NCI-H187 (cell line): ENCODE data around the gene TECPR2.
A peak's percentile ranks its signal among the peaks of the same experiment; 100 is the strongest.
"Not testable (repeated sequence)": the region's sequence is repeated elsewhere in the genome, so short reads cannot be mapped to it uniquely, and the experiment has no call there.

Source experiments
- DNase-seq, 2 experiments: peaks; one replicate each; lab custom pipeline; 2025; lab: John Stamatoyannopoulos, UW

The TECPR2 gene, protein sequence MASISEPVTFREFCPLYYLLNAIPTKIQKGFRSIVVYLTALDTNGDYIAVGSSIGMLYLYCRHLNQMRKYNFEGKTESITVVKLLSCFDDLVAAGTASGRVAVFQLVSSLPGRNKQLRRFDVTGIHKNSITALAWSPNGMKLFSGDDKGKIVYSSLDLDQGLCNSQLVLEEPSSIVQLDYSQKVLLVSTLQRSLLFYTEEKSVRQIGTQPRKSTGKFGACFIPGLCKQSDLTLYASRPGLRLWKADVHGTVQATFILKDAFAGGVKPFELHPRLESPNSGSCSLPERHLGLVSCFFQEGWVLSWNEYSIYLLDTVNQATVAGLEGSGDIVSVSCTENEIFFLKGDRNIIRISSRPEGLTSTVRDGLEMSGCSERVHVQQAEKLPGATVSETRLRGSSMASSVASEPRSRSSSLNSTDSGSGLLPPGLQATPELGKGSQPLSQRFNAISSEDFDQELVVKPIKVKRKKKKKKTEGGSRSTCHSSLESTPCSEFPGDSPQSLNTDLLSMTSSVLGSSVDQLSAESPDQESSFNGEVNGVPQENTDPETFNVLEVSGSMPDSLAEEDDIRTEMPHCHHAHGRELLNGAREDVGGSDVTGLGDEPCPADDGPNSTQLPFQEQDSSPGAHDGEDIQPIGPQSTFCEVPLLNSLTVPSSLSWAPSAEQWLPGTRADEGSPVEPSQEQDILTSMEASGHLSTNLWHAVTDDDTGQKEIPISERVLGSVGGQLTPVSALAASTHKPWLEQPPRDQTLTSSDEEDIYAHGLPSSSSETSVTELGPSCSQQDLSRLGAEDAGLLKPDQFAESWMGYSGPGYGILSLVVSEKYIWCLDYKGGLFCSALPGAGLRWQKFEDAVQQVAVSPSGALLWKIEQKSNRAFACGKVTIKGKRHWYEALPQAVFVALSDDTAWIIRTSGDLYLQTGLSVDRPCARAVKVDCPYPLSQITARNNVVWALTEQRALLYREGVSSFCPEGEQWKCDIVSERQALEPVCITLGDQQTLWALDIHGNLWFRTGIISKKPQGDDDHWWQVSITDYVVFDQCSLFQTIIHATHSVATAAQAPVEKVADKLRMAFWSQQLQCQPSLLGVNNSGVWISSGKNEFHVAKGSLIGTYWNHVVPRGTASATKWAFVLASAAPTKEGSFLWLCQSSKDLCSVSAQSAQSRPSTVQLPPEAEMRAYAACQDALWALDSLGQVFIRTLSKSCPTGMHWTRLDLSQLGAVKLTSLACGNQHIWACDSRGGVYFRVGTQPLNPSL (N-terminal part only)

DNA sequence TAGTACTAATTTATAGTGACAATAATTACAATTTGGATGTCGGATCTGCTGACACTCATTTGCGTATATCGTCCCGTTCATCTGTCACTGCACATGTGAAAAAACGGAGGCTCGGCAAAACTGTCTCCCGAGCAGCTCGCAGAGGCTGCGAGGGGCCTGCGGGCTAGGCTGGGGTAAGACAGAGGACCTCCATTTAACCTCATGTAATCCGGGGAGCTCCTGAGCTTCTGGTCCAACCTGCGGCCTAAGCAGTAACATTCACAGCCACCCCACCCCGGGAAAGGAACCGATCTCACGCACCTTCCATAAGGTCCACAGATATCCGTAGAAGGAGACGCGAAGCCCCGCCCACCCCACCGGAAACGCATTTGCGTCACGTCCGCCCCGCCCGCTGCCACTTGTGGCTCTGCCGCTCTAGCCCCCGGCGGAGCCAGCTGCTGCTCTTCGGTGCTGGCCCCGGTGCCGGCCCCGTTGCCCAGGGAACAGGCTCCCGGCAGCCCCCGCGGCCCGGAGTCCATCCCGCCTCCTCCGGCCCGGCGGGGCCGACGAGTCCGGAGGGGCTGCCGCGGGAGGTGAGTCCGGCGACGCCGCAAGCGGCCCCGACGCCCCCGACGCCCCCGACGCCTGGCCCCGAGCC is at the start of gene TECPR2, which contains the start of gene CINP:
TSS of gene TECPR2 (plus strand) at position 397 of the 637 bp plus-strand sequence. CDS start 13,781 bp downstream, outside the sequence.
TSS of gene CINP (minus strand) at position 346 of the 637 bp plus-strand sequence. CDS start at position 307, 39 bp downstream.
- peak; percentile 95 for DNase-seq

DNA sequence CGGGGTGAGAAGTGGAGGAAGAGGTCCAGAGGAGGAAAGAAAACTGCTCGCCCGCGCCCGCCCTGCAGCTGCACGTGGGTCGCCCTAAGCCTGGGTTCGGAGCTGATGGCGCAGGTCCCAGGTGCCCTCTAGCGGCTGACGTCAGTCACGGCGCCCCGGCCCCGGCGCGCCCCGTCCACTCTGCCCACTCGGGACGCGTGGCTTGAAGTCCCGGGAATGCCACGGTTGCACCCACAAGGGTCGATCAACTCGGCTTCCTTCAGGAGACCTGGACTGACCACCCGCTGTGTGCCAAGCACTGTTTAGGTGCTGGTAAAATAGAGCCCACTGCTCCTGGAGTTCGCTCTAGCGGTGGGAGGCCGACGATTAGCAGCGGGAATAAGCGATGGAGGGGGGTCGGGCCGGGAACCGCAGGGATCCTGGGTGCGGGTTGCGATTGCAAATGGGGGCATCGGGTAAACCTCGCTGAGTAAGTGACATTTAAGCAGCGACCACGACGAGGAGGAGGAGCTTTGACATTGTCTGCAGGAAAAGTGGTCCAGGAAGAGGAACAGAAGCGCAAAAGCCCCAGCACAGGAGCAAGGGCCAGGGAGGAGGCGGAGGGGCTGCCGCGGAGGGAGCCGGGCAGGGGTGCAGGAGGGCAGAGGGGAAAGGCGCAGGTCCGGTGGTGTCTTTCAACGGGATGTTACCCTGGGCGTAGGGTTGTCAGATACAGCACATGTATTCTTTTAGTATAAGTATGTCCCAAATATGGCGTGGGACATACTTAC is 48.3 kb upstream of the TECPR2 start:
- peak; percentile 50 to 77 for DNase-seq

DNA sequence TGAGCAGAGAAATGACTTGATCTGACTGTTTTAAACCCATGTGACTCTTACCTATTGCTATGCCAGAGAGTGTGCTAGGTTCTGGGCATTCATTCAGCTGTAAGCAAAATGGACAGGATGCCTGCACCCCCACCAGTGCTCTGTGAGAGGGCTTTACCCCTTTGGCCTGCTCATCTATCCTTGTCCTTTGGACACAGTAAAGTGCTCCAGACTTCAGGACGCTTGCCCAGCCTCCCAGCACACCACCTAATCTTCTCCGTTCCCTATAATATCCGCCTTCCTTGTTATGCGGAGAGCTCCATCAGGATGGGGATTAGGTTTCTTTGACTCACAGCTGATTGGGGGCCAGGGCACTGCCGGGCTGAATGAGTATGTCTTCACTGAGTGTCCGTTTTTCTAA is 47.6 kb upstream of the TECPR2 start:
- DNase-seq, result no peak

DNA sequence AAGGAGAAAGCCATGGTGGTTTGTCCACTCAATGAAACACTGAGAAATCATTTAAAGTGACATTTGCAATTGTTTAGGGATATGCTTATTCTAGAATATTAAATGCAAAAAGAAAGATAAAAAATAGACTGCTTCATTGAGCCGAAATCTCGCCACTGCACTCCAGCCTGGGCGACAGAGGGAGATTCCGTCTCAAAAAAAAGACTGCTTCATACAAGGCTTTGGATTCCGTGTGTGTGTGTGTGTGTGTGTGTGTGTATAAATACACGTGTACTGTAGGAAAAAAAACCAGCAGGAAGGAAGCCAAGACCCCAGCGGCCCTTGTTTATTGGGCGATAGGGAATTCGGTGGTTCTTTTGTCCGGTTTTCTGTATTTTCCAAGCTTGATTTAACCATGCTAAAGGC is 46.4 kb upstream of the TECPR2 start:
- DNase-seq, result no peak

DNA sequence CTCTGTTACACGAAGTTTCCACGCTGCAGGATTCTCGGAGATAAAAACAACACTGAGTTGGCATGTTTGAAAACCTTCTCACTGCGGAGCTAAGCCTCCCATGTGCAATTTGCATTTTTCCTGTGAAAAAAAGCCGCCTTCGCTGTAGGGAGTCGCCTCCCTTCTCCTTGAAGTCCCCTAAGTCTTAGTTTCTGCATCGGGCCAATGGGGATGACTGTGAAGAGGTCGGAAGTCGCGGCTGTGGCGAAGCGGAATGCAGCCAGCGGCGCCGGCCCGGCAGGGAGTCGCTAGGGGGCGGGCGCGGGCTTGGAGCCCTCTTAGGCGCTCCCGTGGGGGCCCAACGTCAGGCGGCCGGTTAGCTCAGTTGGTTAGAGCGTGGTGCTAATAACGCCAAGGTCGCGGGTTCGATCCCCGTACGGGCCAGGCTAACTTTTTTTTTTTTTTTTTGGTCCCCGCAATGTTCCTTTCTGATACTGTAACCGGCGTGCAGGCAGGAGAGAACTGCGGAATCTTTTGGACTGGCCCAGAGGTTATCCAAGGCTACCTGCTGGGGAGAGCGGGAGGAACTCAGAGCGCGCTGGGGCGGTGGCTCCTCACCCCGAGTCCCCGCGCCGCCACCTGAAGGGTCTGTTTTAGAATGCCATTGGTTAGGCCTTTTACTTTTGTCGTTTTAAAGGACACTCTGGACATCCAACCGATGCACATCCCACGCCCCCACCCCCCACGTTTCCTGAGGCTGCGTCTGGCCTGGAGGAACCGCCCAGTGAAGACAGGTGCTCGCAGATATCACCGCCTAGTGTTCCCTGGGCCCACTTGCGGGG is 45.8 kb upstream of the TECPR2 start:
- peak; percentile 90 to 91 for DNase-seq

DNA sequence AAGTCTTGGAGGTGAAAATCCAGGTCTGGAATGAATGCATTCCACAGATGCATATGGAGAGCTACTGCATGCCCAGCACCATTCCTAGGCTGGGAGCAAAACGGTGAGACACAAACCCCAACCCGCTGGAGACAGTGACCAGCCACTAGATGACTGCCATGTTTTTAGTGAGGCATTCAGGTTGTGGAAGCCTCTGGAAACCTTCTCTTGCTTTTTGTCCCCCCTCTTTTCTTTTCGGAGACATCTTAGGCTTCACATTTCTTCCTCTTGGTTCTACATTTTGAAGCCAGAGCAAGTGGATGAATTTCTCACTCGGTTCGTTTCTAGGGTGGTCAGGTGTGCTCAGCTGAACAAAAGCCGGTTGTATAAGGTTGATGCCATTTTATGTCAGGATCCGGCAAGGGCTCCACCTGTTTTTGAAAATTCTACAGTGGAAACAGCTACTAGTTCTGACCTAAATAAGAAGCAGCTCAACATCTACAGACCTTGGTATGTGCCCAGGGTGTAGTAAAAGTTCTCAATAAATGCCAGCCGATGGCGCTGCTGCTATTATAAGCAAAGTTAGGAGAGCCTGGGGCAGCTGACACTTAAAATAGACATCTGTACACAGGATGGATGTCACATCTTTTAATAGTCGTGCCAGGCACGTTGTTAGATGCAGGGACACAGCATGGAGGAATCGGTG is 45.0 kb upstream of the TECPR2 start:
- DNase-seq, result peak in 1 of 2 experiments; percentile 87

DNA sequence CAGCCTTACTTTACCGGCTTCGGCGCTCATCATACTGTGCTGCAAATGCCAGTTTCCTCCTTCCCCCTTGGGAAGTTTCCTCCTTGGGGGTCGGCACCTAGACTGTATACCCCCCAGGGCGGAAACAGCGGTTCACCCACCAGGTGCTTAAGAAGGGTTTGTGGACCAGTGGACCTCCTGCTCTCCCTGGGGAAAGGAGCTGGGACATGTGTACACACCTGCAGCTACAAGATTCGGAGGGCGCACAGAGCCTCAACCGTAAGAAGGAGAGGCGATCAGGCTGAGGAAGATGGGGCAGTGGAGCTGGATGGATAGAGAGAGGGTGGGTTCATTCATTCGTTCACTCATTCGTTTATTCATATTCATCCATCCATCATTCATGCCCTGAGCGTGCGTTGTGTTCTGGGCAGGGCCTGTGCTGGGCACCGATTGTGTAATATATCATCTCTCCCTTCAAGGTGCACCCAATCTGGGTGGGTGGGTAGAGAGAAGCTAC is 43.9 kb upstream of the TECPR2 start:
- DNase-seq, result no peak

DNA sequence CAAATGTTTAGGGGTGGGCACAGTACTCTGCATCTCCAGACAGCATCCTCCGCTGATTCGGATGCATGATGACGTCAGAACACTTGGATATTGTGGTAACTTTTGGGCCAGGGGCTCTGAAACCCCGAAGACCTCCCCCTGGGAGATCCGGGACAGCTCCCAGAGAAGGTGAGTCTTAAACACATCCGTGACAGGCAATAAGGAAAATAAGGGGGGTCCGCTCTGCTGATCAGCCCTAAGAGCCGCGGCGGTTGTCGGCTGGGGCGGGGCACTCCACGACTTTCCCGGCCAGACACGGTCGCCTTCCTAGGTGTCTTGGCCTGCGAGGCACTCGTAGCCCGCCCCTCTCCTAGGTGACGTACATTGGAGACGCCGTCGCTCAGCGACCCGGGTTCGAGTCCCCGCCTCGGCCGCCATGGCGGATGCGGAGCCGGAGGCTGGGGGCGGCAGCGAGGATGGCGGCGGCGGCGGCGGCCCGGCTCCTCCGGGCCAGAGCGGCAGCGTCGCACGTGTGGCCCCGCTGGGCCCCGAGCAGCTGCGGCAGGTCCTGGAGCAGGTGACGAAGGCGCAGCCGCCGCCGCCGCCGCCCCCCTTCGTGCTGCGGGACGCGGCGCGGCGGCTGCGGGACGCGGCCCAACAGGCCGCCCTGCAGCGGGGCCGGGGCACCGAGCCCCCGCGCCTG is 43.2 kb upstream of the TECPR2 start, which contains the start of gene ZNF839:
TSS of gene ZNF839 (plus strand) at position 396 of the 682 bp plus-strand sequence. CDS start at position 416, 20 bp downstream.
- DNase-seq, result peak; percentile 84 to 87

DNA sequence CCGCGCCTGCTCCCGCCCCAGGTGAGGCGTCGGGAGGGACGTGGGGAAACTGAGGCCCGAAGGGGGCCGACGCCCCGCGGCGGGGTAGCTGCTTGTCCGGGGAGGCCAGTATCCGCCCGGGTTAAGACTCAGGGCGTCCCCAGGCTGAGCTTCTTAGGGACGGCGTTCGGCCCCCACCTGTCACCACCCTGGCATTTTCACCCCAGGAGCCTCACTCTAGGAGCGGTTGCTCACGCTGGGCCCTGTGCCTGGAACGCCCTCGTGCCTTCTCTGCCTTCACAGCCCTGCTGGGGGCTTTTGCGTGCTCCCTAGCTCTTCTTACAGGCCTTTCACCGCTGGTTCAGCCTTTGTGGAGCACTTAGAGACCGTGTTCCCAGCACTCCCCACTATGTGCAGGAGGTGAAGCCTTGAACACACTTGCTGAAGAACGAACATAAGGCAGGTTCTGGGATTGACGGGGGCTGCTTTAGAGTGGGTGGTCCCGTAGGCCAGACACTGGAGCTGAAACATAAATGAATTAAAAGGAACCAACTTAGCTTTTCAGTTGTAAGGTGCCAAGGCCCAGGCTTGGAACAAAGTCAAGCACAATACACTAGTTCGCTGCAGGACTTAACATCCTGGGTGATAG is 42.6 kb upstream of the TECPR2 start:
- DNase-seq, result no peak

DNA sequence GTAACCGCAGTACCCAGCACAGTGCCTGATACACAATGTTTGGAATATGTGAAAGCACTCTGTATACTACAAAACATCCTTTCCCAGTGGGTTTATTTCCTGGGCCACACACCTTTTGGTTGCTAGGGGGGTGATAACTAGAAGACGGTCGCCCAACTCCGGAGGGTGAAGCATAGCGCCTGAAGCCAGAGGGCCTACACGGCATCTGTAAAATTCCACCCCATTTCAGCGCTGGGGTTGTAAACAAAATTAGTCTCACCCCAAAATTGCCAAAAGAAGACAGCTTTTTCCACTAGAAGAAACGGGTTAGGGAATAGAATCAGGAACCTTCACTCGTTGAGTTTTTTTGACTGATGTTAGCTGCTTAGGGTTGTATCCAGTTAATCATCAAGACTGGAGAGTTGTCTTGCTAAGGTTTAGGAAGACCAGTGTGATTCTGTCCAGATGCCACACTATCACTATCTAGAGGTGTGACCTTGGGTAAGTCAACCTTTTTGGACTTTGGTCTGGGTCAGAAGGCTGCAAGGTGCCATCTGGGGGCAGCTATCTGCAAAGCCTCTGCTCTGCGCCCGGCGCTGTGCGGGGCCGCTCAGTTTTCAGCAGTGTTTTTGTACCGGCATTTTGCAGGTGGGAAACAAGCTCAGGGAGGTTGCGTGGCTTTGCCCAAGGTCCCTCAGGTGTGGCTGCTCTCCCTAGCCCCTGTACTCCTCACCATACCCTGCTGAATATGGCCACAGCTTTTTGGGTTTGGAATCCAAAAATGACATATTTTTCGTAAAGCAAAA is 41.9 kb upstream of the TECPR2 start:
- DNase-seq, result no peak

DNA sequence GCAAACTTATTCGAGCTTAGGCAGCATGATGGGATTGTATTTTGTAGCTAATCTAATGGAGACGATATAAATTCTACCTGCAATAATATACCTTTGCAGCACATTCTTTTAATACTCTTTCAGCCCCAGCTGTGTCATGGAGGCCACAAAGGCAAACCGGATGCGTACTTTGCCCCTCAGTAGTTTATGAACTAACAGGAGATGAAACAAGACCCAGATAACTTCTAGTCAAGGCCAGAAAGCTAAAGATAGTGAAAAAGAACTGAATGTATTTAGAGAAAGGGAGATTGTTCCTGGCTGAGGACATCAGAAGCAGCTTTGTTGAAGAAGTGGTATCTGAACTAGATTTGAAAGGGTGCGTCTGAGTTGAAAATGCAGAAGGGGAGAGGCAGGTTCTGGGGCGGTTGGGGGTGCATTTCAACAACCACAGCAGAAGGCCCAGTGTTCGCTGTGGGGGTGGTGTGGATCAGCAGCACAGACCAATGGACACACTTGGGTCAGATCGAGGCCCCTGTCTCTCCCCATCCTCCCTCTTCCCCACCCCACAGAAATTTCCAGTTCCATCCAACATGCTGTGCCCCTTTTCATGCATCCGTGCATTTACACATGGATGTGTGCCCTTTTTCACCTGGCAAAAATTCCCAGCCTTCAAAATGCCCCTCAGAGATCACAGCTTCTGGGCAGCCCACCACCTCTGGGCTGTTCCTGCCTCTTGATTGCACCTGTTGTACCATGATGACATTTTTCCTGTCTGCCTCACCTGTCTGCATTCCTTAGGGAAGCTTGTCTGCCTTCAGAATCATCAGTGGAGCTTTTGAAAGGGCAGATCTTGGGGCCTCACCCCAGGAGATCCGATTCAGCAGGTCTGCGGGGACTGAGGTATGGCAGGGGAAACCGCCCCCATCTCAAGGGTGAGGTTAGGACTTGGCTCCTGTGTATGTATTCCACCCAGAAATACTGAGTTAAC is 41.0 kb upstream of the TECPR2 start:
- no peak for DNase-seq

DNA sequence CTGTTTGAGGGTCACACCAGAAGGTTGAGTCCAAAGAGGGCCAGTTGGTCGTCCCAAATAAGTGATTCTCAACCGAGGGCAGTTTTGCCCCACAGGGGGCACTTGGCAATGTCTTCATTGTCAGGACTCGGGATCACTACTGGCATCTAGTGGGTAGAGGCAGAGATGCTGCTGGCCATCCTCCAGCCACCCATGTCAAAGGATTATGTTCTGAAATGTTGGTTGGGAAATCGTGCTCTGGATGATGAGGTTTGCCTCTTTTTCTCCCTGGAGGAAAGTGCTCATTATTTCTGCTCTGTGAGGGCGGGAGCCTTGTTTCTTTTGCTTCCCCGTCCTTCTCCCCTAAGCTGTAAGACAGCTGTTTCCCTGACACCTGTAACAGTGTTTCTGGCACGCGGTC is 39.6 kb upstream of the TECPR2 start:
- DNase-seq, result no peak

DNA sequence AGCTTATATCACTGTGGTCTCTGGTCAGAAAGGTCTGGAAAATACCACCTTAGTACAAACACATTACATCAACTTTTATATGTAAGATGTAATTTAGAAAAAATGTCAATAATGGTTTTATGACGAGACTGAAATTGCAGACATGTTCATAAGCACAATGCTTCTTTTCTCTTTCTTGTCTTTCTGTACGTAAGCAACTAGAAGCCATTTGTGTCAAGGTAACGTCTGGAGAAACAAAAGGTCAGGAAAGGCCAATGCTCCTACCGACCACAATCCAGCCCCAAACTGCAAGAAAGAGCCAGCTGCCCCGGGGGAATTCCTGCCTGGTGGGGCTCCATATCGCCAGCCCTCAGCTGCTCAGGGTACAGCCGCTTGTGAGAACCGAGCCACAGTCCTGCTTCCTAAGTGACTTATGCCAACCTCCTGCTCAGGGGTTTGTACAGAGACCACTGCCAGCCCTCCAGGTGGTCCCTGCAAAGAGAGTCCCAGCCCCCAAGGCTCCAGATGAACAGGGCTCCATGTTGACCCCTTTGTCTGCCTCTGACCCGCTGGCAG is 36.9 kb upstream of the TECPR2 start:
- DNase-seq, result no peak

DNA sequence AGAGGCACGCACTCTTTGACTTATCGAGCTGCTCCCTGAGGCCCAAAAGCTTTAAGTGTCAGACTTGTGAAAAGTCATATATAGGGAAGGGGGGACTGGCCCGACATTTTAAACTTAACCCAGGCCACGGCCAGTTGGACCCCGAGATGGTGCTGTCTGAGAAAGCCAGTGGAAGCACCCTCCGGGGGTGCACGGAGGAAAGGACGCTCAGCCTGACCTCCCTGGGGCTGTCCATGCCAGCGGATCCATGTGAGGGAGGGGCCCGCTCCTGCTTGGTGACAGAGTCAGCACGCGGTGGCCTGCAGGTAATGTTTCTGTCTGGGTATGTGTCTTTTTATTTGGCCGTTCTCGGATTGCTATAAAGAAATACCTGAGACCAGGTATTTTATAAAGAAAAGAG is 36.2 kb upstream of the TECPR2 start:
- DNase-seq, result no peak

DNA sequence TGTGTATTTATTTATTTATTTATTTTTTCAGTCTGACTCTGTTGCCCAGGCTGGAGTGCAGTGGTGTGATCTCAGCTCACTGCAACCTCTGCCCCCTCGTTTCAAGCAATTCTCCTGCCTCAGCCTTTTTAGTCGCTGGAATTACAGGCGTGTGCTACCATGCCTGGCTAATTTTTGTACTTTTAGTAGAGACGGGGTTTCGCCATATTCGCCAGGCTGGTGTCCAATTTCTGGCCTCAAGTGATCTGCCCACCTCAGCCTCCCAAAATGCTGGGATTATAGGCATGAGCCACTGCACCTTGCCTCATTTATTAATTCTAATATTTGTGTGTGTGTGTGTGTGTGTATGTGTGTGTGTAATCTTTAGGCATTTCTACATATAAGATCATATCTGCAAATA is 33.4 kb upstream of the TECPR2 start:
- DNase-seq, result not testable (repeated sequence)
